ENCODE results near the gene UCK2.

Gene UCK2

DNA sequence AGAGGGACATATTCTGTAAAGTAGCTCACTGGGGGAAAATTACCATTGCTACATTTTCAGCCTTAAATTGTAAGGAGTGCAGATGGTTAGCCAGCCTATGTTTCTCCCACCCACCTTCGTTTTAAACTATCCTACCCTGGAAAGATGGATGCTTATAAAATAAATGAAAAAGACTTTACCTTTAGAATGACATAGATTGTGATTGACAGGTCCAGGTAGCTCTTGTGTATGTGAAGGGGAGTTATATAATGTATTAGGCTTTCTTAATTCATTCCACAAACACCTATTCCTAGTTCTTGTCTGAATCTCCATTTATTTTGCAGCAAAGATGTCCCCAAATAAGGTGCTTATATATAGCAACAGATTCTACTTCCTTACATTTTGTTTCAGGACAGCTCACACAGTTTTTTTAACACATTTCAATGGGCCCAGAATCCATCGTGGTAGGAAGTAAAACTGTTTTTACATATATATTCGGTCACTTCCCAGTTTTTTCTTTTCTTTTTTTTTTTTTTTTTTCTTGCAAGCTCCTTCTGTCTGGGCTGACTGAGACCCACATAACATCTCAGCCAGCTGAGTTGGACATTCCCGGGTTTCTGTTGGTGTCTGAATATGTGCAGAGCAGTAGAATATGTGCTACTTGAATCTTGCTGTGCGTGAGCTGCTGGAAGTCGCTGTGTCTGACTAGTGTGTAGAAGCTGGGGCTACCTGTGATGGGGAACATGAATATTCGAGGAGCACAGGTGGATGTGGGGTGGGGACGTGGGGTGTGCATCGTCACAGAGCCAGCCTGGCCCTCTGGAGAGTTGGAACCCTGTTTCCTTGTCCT is 27.8 kb downstream of the UCK2 start:
- DNase-seq (ENCODE audit: low read depth in 2 of 2), result no peak

DNA sequence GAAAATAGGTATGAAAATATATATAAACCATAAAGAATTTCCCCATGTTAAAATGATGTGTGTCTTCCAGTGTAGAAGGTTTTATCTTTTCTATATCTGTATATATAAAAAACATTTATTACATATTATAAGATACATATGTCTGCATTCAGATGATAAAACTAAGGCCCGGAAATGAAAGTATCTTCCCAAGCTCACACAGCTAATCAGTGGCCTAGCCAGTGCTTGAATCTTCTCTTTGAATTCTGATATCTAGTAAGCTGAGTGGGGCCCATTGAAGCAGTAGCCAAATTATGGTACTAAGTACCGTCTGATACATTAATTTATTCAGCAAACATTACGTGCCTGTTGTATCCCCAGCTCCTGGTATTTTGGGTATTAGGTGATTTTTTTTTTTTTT is 28.6 kb downstream of the UCK2 start:
- no peak for DNase-seq (ENCODE audit: low read depth in 2 of 2)

DNA sequence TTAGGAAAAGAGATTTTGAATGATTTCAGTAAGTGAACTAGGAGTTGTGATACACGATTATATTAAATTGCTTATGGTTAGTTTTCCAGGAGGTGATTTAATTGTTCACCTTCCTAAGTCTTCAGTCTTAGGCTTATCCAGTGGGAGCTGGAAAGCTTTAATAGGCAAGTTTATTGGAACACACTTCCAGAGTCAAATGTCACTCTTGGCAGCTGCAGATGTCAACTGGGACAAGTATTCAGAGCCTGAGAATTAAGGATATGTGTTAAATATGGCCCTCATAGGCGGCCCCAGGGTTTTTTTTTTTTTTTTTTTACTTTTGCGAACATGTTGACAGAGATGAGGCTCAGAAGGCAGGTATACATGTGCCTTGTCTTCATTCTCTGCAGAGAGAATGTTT is 29.2 kb downstream of the UCK2 start:
- DNase-seq (ENCODE audit: low read depth in 2 of 2), result no peak

DNA sequence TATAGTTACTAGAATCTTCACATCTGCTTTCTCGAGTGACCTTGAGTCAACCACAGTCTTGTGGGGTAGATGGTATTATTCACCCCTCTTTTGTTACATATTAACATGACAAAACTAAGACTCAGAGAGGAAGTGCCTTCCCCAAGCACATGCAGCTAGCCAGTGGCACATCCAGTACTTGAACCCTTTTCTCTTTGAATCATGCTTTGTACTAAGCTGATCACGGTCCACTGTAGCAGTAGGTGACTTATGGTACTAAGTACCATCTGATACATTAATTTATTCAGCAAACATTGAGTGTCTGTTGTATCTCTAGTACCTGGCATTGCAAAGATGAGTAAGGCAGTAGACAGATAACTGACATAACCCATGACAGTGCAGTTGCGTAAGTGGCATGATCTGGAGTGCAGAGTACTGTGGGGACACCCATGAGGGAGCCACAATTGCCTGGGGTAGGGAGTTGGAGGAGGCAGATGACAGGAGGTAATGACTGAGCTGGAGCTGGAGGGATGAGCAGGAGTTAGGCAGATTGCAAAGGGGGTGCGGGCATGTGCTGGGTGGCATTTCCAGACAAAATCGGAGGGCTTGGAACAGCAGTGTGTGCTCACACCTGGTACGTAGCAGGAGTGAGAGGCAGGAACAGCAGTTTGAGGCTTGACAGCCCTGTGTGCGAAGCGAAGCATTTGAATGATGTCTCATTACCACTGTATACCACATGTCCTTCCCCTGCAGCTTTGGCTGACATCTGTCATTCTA is 29.8 kb downstream of the UCK2 start:
- no peak for DNase-seq (ENCODE audit: low read depth in 2 of 2)

DNA sequence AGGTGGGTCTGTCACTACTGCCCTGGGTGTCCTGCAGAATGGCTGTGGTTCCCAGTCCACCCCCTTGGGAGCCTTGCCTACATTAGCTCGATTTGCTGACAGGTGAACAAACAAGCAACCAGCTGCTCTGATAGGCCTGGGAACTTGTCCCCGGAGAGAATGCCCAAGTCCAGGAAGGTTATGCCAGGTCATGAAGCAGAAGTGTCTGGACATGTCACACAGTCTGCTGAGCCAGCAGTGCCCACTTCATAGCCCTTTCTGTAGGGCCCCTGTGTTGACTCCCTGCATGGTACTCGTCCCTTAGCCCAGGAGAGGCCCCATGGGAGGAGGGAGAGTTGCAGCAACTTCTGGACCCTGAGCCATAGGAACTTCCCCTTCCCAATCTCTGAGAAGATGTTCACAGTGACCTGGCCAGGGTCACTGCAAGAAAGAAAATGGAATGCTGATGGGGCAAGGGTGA is 31.0 kb downstream of the UCK2 start:
- DNase-seq (ENCODE audit: low read depth in 2 of 2), result no peak

DNA sequence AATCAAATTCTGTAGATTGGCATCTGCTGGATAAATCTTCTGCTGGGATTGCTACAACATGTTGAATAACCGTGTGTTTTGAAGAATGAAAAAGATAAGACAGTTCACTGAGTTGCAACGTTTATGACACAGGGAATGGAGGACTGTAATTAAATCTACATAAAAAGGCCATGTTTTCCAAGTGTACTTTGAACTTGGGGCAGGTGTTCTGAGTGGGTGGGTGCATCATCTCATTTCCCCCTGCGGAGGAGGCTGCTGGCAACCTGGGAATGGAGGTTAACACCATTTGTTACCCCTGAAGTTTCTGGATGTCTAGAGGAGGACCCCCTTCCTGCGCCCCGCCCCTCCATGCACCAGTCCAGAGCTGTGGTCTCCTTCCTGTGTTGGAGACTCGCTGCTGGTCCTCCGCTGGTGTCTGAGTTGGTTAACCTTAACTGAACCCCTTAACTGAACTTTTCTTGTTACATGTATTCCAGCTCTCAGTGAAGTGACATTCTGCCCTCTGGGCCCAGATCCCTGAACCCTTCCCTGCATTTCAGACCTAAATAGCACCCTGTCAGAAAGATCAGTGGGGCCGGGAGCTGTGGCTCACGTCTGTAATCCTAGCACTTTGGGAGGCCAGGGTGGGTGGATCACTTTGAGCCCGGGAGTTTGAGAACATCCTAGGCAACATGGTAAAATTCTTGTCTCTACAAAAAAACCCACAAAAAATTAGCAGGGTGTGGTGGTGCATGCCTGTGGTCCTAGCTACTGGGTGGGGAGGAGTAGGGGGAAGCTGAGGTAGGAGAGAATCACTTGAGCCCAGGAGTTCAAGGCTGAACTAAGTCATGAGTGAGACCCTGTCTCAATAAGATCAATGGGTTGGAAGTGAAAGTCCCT is 31.8 kb downstream of the UCK2 start:
- DNase-seq (ENCODE audit: low read depth in 2 of 2), result no peak

DNA sequence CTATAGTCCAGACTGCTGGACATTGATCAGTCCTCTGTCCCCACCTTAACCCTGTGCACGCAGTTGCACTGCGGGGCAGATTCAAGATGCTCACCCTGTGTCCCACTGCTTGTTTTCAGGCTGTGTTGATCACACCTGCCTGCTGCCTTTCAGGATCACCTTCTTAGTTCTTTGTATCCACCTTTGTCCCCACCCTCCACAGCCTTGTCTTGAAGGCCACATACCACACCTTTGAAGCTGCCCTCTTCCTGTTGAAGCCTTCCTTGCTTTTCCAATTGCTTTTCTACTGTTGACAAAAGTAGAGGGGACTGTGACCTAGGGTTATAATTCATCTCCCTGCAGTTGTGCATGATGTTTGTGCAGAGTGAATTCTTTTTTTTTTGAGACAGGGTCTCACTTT is 32.7 kb downstream of the UCK2 start:
- no peak for DNase-seq (ENCODE audit: low read depth in 2 of 2)

DNA sequence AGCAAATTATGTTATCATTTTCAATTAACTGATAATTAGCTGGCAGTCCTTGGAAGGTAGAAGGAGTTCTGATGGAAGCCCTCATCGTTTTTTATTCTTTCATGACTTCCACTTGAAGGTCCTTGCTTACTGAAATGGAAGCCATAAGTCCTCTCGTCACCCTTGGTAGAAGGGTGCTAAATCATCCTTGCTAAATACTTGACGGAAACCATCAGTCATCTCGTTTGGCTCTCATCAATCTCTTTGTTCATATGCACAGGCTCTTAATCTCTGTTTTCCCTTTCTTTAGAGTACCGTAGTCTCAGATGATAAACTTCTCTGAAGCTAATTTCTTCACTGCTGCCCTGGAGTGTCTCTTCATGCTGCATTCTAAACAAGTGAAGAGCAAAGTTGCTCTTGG is 34.5 kb downstream of the UCK2 start:
- DNase-seq (ENCODE audit: low read depth in 2 of 2), result no peak

DNA sequence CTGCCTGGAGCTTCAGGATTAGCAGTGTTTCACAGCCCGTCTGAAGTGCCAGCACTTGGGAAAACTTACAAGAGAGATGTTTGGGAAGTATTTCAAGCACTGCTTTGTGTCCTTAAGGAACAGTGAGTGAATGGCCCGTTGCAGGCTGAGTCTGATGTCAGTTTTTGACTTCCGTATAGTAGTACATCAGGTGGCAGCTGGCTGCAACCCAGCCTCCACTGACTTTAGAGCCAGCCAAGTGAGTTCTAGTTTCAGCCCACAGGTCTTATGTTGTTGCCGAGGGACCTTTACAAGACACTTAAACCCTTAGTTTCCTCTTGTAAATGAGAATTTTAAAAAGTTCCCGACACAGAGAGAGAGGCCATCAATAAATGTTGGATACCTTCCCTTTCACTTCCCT is 35.0 kb downstream of the UCK2 start:
- no peak for DNase-seq (ENCODE audit: low read depth in 2 of 2)

DNA sequence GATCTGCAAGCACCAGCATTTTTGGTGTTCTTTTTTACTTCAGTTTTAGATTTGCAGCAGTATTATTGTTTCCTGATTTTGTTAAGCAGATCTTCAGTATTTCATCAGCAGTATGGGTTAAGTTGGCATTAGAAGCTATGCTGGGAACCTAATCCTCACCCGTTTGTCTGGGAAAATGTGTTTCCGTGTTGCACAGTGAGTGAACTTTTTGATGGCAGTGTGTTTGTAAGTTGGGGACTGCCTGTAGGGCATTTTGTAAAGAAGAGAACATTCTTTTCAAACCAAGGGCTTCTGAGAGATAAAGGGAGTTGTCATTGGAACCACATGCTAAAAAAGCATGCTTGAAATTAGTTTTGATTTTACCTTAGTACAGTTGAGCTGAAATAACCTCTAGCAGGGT is 35.9 kb downstream of the UCK2 start:
- DNase-seq (ENCODE audit: low read depth in 2 of 2), result no peak

DNA sequence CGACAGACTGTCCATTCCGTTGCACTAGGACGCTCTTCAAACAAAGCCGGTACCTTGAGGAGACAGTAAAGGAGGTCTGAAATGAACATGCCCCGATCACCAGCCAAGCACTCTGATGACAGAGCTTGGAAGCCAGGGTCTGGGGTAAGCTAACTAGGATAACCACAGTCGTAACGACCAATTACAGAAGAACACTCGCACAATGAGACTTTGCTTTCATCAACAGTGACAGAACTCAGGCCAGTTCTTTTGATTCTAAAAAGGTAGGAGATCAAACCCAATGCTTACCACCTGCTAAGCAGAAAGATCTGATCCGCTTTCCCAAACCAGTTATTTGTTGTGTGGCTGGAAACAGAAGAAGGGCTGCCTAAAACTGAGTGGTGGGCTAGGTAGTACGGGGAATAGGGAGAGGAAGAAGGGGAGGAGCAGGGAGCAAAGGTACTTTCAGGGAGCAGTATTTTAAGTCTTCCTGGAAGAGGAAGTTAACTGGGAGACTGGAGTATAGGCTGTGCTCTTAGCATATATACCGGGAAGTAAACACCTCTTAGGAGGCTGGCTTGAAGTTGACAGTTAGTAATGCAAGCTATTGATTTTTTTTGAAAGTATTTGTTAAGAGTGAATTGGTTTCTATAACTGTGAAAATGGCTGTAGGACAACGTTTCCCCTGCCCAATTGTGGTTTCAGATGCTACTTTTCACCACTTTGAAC is 38.4 kb downstream of the UCK2 start:
- no peak for DNase-seq (ENCODE audit: low read depth in 2 of 2)

DNA sequence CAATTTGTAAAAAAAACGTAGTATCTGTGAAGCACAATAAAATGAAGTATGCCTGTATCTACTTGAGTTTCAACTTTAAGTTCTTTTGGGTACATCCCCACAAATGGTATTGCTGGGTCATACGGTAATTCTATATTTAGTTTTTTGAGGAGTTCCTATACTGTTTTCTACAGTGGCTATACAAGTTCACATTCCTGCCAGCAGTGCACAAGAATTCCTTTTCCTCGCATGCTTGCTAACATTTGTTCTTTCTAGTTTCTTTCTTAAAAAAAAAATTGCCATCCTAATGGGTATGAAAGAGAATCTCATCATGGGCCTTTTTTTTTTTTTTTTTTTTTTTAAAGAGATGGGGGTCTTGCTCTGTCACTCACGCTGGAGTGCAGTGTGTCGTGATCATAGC is 41.9 kb downstream of the UCK2 start:
- no peak for DNase-seq (ENCODE audit: low read depth in 2 of 2)

DNA sequence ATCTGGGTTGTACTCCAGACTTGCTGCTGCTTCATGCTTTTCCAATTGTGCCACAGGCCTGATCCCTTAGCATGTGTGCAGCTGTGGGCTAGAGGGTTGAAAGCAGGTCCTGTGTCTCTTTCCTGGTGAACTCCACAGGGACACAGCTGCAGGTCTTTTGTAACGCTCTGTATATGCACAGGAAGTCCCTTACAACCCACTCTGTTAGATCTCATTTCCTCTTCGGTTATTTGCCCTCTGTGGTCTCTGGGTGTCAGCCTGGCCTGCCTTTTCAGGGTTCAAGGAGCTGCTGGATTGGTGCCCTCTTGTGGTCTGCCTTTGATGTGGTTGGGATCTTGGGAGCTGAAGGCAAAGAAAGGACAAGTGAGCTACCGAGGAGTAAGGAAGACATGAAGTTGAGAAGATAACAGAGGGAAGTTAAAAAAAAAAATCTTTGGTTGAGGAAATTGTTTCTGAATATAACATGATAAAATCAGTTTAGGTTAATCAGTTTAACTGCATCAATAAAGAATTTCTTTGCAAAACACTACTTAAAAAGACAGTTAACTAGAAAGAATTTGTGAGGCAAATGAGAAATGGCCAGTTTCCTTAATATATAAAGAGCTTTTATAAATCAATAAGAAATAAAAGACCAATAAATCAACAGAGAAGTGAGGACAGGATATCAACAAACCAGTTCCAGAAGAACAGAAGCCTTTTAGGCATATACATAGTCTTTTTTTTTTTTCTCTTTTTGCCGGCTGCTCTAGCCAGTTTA is 44.1 kb downstream of the UCK2 start:
- no peak for DNase-seq (ENCODE audit: low read depth in 2 of 2)

DNA sequence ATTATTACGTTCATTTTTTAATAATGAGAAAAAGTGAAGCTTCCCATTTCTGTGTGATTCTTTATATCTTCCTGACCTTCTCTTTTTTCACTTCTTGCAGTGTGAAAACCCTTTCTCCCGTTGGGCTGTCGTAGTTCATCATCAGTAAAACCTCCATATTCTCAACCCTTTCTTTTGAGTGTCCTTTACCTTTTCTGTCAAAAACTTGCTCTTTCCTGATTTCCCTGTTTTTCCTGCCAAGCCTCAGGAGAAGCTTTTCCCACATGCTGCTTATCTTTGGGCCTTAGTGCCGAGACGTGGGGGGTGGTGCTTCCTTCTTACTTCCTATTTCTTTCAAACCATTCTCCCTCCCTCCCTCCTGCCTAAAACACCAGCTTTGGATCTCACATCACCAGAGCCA is 46.1 kb downstream of the UCK2 start:
- DNase-seq (ENCODE audit: low read depth in 2 of 2), result no peak

DNA sequence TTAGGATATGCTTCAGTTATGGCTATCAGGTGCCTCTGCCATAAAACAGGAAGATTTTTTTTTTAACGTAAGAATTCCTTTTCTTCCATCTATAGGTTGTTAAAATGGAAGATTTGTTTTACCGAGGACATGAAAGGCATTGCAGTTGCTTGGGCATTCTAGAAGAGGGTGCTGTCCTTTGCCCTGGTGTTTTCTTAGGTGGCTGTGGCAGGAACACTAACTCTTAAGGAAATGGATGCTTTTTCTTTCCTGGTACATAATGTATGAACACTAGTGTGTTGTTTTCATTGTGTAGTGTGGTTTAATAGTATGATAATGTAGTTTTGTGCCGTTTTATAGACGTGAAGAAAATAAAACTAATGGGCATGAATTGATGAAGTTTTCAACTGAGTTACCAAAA is 47.2 kb downstream of the UCK2 start:
- DNase-seq (ENCODE audit: low read depth in 2 of 2), result no peak

DNA sequence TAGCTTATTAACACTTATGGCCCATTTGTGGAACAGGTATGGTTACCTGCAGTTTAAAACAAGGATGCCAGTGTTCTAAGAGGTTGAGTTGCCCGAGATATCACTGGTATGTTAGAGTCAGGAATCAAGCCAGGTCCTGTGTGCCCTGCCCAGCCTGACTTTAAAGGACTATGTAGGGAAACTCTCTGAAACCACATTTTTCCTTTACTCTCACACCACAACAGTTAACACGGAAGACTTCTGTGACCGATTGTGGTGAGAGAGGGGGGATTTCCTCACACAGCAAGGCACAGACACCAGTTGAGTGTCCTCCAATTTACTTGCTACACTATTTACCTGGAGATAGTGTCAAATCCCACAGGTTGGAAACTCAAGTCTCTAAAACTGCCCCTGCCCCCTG is 47.8 kb downstream of the UCK2 start:
- DNase-seq (ENCODE audit: low read depth in 2 of 2), result no peak

DNA sequence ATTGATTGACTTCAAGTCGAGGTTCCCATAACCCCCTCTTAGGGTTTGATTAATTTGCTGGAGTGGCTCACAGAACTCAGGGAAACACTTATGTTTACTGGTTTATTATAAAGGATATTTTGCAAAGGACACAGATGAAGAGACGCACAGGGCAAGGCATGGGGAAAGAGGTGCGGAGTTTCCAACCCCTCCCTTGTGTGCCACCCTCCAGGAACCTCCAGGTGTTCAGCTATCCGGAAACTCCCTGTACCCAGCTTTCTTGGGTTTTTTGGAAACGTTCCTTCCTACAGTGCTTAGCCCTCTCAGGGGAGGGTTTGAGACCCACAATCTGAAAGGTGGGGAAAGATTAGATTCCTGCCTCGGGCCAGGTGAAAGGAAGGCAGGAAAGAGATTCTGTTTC is 48.2 kb downstream of the UCK2 start:
- DNase-seq (ENCODE audit: low read depth in 2 of 2), result no peak

DNA sequence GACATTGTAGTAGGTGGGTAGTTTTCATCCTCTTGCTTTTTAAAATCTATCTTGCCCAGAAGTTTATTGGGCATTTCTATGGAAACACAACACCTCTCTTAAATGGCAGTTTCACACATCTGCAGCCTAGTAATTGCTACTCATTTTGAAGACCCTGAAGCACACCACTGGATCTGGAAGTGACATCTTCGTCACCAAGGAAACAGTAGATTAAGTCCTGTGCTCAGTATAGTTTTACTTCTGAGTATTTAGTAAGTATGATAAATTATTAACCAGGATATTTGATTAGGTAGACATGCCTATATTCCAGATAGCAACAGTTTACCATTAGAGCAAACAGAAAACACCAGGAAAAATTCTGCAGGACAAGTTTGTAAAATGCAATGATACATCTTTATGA is 48.7 kb downstream of the UCK2 start:
- DNase-seq (ENCODE audit: low read depth in 2 of 2), result no peak

DNA sequence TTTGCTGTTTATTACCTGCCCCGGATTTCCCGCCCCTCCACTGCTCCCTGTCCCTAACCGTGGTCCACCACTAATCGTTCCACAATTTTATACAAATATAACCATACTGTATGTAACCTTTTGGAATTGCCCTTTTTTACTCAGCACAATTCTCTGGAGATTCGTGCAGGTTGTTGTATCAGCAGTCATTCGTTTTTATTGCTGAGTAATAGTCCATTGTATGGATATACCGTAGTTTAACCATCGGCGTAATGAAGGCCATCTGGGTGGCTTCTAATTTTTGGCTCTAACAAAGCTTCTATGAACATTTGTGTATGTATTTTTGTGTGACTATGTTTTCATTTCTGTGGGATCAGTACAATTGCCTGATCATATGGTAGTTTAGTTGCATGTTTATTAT is 50.0 kb downstream of the UCK2 start:
- no peak for DNase-seq (ENCODE audit: low read depth in 2 of 2)

DNA sequence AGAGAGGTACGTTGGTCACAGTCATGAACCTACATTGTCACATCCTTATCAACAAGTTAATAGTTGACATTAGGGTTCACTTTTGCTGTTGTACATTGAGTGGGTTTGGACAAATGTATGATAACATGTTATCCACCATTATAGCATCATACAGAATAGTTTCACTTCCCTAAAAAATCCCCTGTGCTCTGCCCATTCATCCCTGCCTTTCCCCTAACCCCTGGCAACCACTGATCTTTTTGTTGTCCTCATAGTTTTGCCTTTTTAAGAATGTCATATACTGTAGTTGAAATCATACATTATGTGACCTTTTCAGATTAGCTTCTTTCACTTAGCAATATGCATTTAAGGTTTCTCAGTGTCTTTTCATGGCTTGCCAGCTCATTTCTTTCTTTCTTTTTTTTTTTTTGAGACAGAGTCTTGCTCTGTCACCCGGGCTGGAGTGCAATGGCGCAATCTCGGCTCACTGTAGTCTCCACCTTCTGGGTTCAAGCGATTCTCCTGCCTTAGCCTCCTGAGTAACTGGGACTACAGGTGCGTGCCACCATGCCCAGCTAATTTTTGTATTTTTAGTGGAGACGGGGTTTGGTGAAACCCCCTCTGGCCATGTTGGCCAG is 50.6 kb downstream of the UCK2 start:
- no peak for DNase-seq (ENCODE audit: low read depth in 2 of 2)

DNA sequence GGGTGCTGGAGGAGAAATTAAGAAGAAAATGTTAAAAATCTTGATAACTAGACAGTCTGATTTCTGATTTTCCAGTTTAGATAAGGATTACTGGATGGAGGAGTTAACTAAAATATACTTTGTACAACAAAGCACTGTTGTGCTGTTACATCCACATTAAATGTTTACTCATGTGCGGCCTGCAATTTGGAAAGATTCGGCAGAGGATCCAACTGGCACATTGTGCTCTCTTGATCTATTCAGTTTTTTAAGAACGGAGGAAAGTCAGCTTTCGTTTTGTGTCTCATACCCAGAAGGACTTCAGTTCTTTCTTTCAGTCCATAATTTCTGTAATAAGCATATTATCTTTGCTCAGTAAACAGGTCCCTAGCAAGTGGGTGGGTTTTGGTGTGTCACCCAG is 52.5 kb downstream of the UCK2 start:
- no peak for DNase-seq (ENCODE audit: low read depth in 2 of 2)

Measured in fibroblast of skin of left biceps (primary cell).